ENCODE measurements around the gene TRAFD1. TPM values are rescaled to one million over a fixed set of nuclear protein-coding genes. Genes with fewer than 3 reads are reported as not detected.

TRAFD1 gene
- total and polyA plus RNA-seq, 2 of the 13 experiments (the other 11 are each of a cell fraction or from before 2014, with no cell fraction given) = 9.5 to 20.9 TPM

- TF ChIP-seq ZNF7 (CRISPR knock-in tag; IDR thresholded peaks at IDR 0.05) (no peak), GABPA (IDR thresholded peaks at IDR 0.05; ENCODE audit: low read depth, low read length) (peak; percentile 78), GABPA (CRISPR knock-in tag; IDR thresholded peaks at IDR 0.05; ENCODE audit: low read depth) (peak; percentile 91), HIC2 (CRISPR knock-in tag; IDR thresholded peaks at IDR 0.05; ENCODE audit: low read depth) (no peak), CEBPG (CRISPR knock-in tag; IDR thresholded peaks at IDR 0.05) (no peak), RFX3 (CRISPR knock-in tag; IDR thresholded peaks at IDR 0.05) (no peak), DNMT3B (CRISPR knock-in tag; conservative IDR thresholded peaks at IDR 0.05) (0 out of 2 replicates have a peak, but pooled peaks have one; percentile 24), ZNF891 (CRISPR knock-in tag; IDR thresholded peaks at IDR 0.05) (peak; percentile 56; the same call in 1 of the 2 replicates), ZNF572 (CRISPR knock-in tag; IDR thresholded peaks at IDR 0.05) (peak; percentile 75; the same call in 1 of the 2 replicates), ELF3 (CRISPR knock-in tag; IDR thresholded peaks at IDR 0.05) (no peak), YEATS4 (CRISPR knock-in tag; IDR thresholded peaks at IDR 0.05; ENCODE audit: borderline replicate concordance) (peak; percentile 58; the same call in 1 of the 2 replicates), HMGXB3 (CRISPR knock-in tag; IDR thresholded peaks at IDR 0.05; ENCODE audit: borderline replicate concordance) (peak; percentile 65; the same call in 1 of the 2 replicates), RAD21 (CRISPR knock-in tag; IDR thresholded peaks at IDR 0.05) (0 out of 2 replicates have a peak, but pooled peaks have one; percentile 36), HHEX (CRISPR knock-in tag; IDR thresholded peaks at IDR 0.05) (no peak), PRDM10 (CRISPR knock-in tag; IDR thresholded peaks at IDR 0.05; ENCODE audit: low read depth) (no peak), RBFOX2 (IDR thresholded peaks at IDR 0.05; ENCODE audit: low read depth, low read length) (peak; percentile 83), MED8 (CRISPR knock-in tag; IDR thresholded peaks at IDR 0.05; ENCODE audit: insufficient replicate concordance) (no peak), ZNF451 (CRISPR knock-in tag; IDR thresholded peaks at IDR 0.05) (peak; percentile 55; the same call in 1 of the 2 replicates), ZNF232 (CRISPR knock-in tag; IDR thresholded peaks at IDR 0.05; ENCODE audit: borderline replicate concordance) (peak; percentile 70; the same call in 1 of the 2 replicates)
These were observed at the start of gene TRAFD1 (continued) for GRCh38 chr12:112125250-112125999.
